ENCODE data around the gene TMEM26. TPM values are rescaled to one million over a fixed set of nuclear protein-coding genes. Genes with fewer than 3 reads are reported as not detected.

The TMEM26 gene
- total and polyA plus RNA-seq, 9 donors, result 0.12 to 2.9 (median 1.1) TPM

GRCh38 chr10:61452151-61452651 is 980 bp downstream of the TMEM26 start:
- TF ChIP-seq, protein P1, sequence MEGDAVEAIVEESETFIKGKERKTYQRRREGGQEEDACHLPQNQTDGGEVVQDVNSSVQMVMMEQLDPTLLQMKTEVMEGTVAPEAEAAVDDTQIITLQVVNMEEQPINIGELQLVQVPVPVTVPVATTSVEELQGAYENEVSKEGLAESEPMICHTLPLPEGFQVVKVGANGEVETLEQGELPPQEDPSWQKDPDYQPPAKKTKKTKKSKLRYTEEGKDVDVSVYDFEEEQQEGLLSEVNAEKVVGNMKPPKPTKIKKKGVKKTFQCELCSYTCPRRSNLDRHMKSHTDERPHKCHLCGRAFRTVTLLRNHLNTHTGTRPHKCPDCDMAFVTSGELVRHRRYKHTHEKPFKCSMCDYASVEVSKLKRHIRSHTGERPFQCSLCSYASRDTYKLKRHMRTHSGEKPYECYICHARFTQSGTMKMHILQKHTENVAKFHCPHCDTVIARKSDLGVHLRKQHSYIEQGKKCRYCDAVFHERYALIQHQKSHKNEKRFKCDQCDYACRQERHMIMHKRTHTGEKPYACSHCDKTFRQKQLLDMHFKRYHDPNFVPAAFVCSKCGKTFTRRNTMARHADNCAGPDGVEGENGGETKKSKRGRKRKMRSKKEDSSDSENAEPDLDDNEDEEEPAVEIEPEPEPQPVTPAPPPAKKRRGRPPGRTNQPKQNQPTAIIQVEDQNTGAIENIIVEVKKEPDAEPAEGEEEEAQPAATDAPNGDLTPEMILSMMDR (IDR thresholded peaks at IDR 0.05), result no peak
- TF ChIP-seq EP300 (IDR thresholded peaks at IDR 0.05) (no peak), POLR2A (IDR thresholded peaks at IDR 0.05) (no peak)
- Histone ChIP-seq H3K27ac (no peak overlapping the region), H3K4me3 (peak overlapping the region; percentile 49), H3K36me3 (no peaks in the 10 kb centered on the region), H3K9me3 (no peaks in the 10 kb centered on the region), H3K4me1 (ENCODE audit: insufficient read depth) (peaks cover 4% of the 10 kb centered on the region), H3K27me3 (no peaks in the 10 kb centered on the region)
- WGBS, 3 donors, result 19 to 35% (median 32%) methylated on average over 28 of the region's 28 CpGs
- intact Hi-C loops (cut with DNase I), result no loop called here
- peak in 2 of 5 donors; percentile 33 to 43 for DNase-seq

DNA sequence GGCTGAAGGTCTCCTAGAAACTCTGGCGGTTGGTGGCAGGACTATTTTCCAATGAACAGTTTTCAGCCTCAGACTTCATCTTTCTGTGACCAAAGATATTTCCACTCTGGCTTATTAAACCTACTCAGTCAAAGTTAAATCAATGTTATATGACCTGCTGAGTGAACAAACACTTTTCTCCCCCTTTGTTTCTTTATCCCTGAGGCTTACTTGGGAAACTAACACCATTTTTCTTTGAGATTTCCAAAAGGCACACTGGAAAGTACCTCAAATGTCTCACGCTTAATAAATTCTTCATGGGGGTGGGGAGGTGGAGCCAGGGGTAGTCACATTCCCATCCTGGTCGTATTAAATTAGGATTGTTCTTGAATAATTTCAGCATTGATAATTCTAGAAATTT is 1.8 kb downstream of the TMEM26 start:
- intact Hi-C loops (cut with DNase I), result no loop called here
- TF ChIP-seq POLR2A (IDR thresholded peaks at IDR 0.05), result no peak
- no peak for TF ChIP-seq EP300 (IDR thresholded peaks at IDR 0.05)
- TF ChIP-seq, protein P1 (IDR thresholded peaks at IDR 0.05), result no peak
- no peaks in the 10 kb centered on the region for H3K27me3 ChIP-seq
- no peak for DNase-seq
- H3K4me1 ChIP-seq (ENCODE audit: insufficient read depth), result peaks cover under 1% of the 10 kb centered on the region
- no peak overlapping the region for H3K4me3 ChIP-seq
- H3K27ac ChIP-seq, result no peak overlapping the region
- no peaks in the 10 kb centered on the region for H3K9me3 ChIP-seq
- 89 to 96% (median 96%) methylated on average over 3 of the region's 3 CpGs for WGBS, 3 donors
- H3K36me3 ChIP-seq, result no peaks in the 10 kb centered on the region

- no peak for TF ChIP-seq EP300 (IDR thresholded peaks at IDR 0.05)
- no peak for TF ChIP-seq POLR2A (IDR thresholded peaks at IDR 0.05)
- TF ChIP-seq, protein P1 (IDR thresholded peaks at IDR 0.05), result no peak
- WGBS, 3 donors, result 78 to 89% (median 87%) methylated on average over 5 of the region's 5 CpGs
- intact Hi-C loops (cut with DNase I), result no loop called here
Measured at GRCh38 chr10:61448841-61449600, 4.2 kb downstream of the TMEM26 start.

GRCh38 chr10:61448091-61448490 is 5.1 kb downstream of the TMEM26 start:
- no peaks in the 10 kb centered on the region for H3K27me3 ChIP-seq
- TF ChIP-seq, protein P1 (IDR thresholded peaks at IDR 0.05), result no peak
- no peak for TF ChIP-seq EP300 (IDR thresholded peaks at IDR 0.05)
- no peak for TF ChIP-seq POLR2A (IDR thresholded peaks at IDR 0.05)
- H3K4me1 ChIP-seq (ENCODE audit: insufficient read depth), result no peaks in the 10 kb centered on the region
- intact Hi-C loops (cut with DNase I), result no loop called here
- DNase-seq, result no peak
- 80 to 91% (median 87%) methylated on average over 3 of the region's 3 CpGs for WGBS, 3 donors
- H3K9me3 ChIP-seq, result no peaks in the 10 kb centered on the region
- no peak overlapping the region for H3K4me3 ChIP-seq
- H3K36me3 ChIP-seq, result no peaks in the 10 kb centered on the region
- H3K27ac ChIP-seq, result no peak overlapping the region

More at GRCh38 chr10:61448841-61449600, 4.2 kb downstream of the TMEM26 start:
- H3K27me3 ChIP-seq, result no peaks in the 10 kb centered on the region
- H3K36me3 ChIP-seq, result no peaks in the 10 kb centered on the region
- H3K27ac ChIP-seq, result no peak overlapping the region
- H3K9me3 ChIP-seq, result no peaks in the 10 kb centered on the region
- DNase-seq, result no peak
- no peaks in the 10 kb centered on the region for H3K4me1 ChIP-seq (ENCODE audit: insufficient read depth)
- H3K4me3 ChIP-seq, result no peak overlapping the region

All from ovary (tissue), 9 donors.